Measurements from ENCODE around the gene MADCAM1. TPM values are rescaled to one million over a fixed set of nuclear protein-coding genes. Genes with fewer than 3 reads are reported as not detected.
A peak's percentile ranks its signal among the peaks of the same experiment; 100 is the strongest.

Gene MADCAM1
- total and polyA plus RNA-seq, 2 of the 8 experiments (the other 6 are each of a cell fraction or from before 2014, with no cell fraction given): 2.3 to 3.0 TPM

DNA sequence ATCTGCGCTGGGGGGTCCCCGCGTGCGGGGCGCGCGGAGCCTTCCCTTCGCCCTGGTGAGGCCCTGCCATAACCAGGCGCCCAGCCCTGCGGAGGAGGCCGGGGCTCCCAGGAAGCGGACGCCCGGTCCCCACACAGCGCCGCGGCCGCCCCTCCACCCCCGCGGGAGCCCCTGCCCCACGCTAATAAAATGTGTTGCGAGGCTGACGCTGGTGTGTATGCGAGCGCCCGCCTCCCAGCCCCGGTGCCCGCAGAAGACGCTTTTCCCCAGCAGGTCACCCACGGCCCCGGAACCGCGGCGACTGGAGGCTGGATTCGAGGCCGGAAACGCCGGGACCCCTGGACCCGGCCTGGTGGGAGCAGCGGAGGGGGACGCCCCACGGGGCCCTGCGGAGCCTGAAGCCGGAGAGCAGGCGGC lies 23.2 kb downstream of the MADCAM1 start:
- Histone ChIP-seq H2AFZ (ENCODE audit: low read length) (no peak overlapping the region), H2AK5ac (ENCODE audit: low read depth, low read length) (no peak overlapping the region), H3K79me1 (ENCODE audit: low read depth, low read length) (no peaks in the 10 kb centered on the region), H3K14ac (ENCODE audit: insufficient read length) (no peak overlapping the region), H3K4me1 (replicated peaks in 1 of 4; ENCODE audit: control insufficient read depth in 3 of 4, insufficient read depth in 4 of 4, low read length in 3 of 4) (no peaks in the 10 kb centered on the region), H4K91ac (replicated peaks; ENCODE audit: insufficient read length, low read length) (no peak overlapping the region), H3K27ac (ENCODE audit: low read depth, low read length) (no peak overlapping the region), H4K5ac (ENCODE audit: insufficient read length, low read depth, low read length) (no peak overlapping the region), H3K18ac (ENCODE audit: extremely low read depth, low read length) (no peak overlapping the region), H2BK5ac (ENCODE audit: low read depth, low read length) (no peak overlapping the region), H3K9me3 (ENCODE audit: insufficient read depth in 2 of 2, low read depth in 1 of 2, low read length in 1 of 2) (peaks cover 10 to 21% of the 10 kb centered on the region in 2 experiments; a peak in 2 of 4 replicates), H3K23ac (ENCODE audit: insufficient read length) (no peak overlapping the region), H2BK12ac (ENCODE audit: low read depth, low read length) (no peak overlapping the region), H3K79me2 (ENCODE audit: control insufficient read depth in 1 of 2, insufficient read depth in 2 of 2, low read length in 2 of 2) (no peaks in the 10 kb centered on the region), H3K4ac (replicated peaks; ENCODE audit: insufficient read length, low read depth, low read length) (no peak overlapping the region), H3K23me2 (ENCODE audit: low read depth, low read length) (no peaks in the 10 kb centered on the region), H3K4me2 (ENCODE audit: insufficient read depth in 1 of 2, low read depth in 2 of 2, low read length in 2 of 2) (0 out of 4 replicates have a peak overlapping the region, but pooled peaks of 1 of the 2 experiments have one; percentile 28), H3K9ac (replicated peaks in 1 of 4; ENCODE audit: extremely low read depth in 1 of 4, low read depth in 3 of 4, low read length in 3 of 4) (no peak overlapping the region), H4K20me1 (replicated peaks in 1 of 2; ENCODE audit: control insufficient read depth in 1 of 2, insufficient read depth in 2 of 2, low read length in 2 of 2) (no peaks in the 10 kb centered on the region), H3K27me3 (replicated peaks in 1 of 4; ENCODE audit: control insufficient read depth in 3 of 4, extremely low read depth in 1 of 4, insufficient read depth in 3 of 4, low read length in 3 of 4) (0 out of 7 replicates have a peak, but pooled peaks cover 0 to 5% (median 0%) of the 10 kb centered on the region in 4 experiments), H4K8ac (ENCODE audit: extremely low read depth, insufficient read depth, low read length) (no peak overlapping the region), H3K56ac (replicated peaks; ENCODE audit: insufficient read length, low read depth, low read length) (no peak overlapping the region), H3K36me3 (ENCODE audit: control insufficient read depth in 2 of 4, insufficient read depth in 4 of 4, low read length in 3 of 4) (peaks cover 0 to 7% (median 0%) of the 10 kb centered on the region in 4 experiments; a peak in 1 of 8 replicates), H3K4me3 (ENCODE audit: extremely low read depth in 1 of 4, insufficient read depth in 2 of 4, low read depth in 3 of 4, low read length in 4 of 4) (no peak overlapping the region), H2BK120ac (replicated peaks; ENCODE audit: low read depth, low read length) (no peak overlapping the region), H2BK20ac (ENCODE audit: low read length) (no peak overlapping the region), H2BK15ac (ENCODE audit: low read length) (no peak overlapping the region)
- WGBS, 2 experiments (ENCODE audit: extremely low coverage in 1 of 2, insufficient coverage in 1 of 2, insufficient read length in 1 of 2, insufficient replicate concordance in 2 of 2, low coverage in 1 of 2, low lambda C conversion rate in 2 of 2, missing lambda C conversion rate in 1 of 2): 98% methylated on average over 17 of the region's 45 CpGs; no CpG with 5 or more reads in 1 of the 2 experiments
- no peak for TF ChIP-seq RNF2 (IDR thresholded peaks at IDR 0.05; ENCODE audit: borderline replicate concordance, low read depth, low read length, missing control alignments, poor library complexity, severe bottlenecking)
- CTCF ChIA-PET (ENCODE audit: partially characterized antibody): interaction anchor here (0.9 to 1.6 kb wide), 5 partner anchors 9 to 56 kb away, joined by 3 to 8 read pairs (median 3); partner anchors contain the start of gene CDC34
- FAIRE-seq (no peak), DNase-seq (ENCODE audit: low read depth in 1 of 2, low spot score in 2 of 2) (no peak)
- POLR2A ChIA-PET (ENCODE audit: partially characterized antibody): interaction anchor here (0.8 to 5.7 kb wide), 3 partner anchors 8 to 39 kb away, joined by 3 to 36 read pairs (median 7); partner anchors contain the start of gene CDC34
